SK-N-SH (cell line): ENCODE data around the gene C22orf15.

Experiments
- CHD2 ChIP-seq: fragments of 150-350 bp; IDR thresholded peaks from 2 replicates; pipeline ENCODE4 v1.6.1; 2018; ENCODE audit warnings: low read length; ENCODE audit not compliant: partially characterized antibody
- CTCF ChIP-seq: fragments of 200-600 bp; sonication (generic); IDR thresholded peaks from 2 replicates; pipeline ENCODE4 v1.6.1; 2017; ENCODE audit warnings: antibody characterized with exemption, mild to moderate bottlenecking, moderate library complexity
- EZH2phosphoT487 ChIP-seq: fragments of 200-600 bp; sonication (generic); IDR thresholded peaks from 2 replicates; pipeline ENCODE4 v1.6.1; 2017; ENCODE audit warnings: low read depth, mixed run types, mild to moderate bottlenecking, antibody characterized with exemption, moderate library complexity, borderline replicate concordance
- FOXJ3 ChIP-seq: sonication (generic); formaldehyde crosslinking; IDR thresholded peaks from 2 replicates; pipeline ENCODE4 v1.5.1; 2020; ENCODE audit warnings: mild to moderate bottlenecking, missing genetic modification reagents
- FOXM1 ChIP-seq: IDR thresholded peaks from 2 replicates; pipeline ENCODE4 v1.4.0; 2012; ENCODE audit warnings: low read depth, mild to moderate bottlenecking
- JUND ChIP-seq: IDR thresholded peaks from 2 replicates; pipeline ENCODE4 v1.4.0; 2012
- MXI1 ChIP-seq: IDR thresholded peaks from 2 replicates; pipeline ENCODE4 v1.6.1; 2012; ENCODE audit warnings: mild to moderate bottlenecking, low read depth, low read length, improper control_type of control experiment
- POLR2AphosphoS5 ChIP-seq: IDR thresholded peaks from 2 replicates; pipeline ENCODE4 v1.6.1; 2012; ENCODE audit warnings: low read depth, low read length
- RAD21 ChIP-seq: IDR thresholded peaks from 2 replicates; pipeline ENCODE4 v1.6.1; 2012; ENCODE audit warnings: mild to moderate bottlenecking, low read length
- TAF1 ChIP-seq: IDR thresholded peaks from 2 replicates; pipeline ENCODE4 v1.6.1; 2012; ENCODE audit warnings: low read depth, mild to moderate bottlenecking, low read length, moderate library complexity, borderline replicate concordance
- YY1 ChIP-seq: IDR thresholded peaks from 2 replicates; pipeline ENCODE4 v1.4.0; 2012; ENCODE audit warnings: low read depth, mild to moderate bottlenecking

- TF ChIP-seq YY1 (no peak), RAD21 (no peak), FOXM1 (no peak), POLR2AphosphoS5 (no peak), EZH2phosphoT487 (no peak), CTCF (no peak), MXI1 (no peak), FOXJ3 (CRISPR knock-in tag) (no peak), TAF1 (no peak), CHD2 (no peak), JUND (no peak)
Observed at GRCh38 chr22:23801886-23802377, 39.1 kb downstream of the C22orf15 start.
